Keratinocyte (primary cell): Measurements from ENCODE around the gene CEL.

Experiments
- CTCF ChIP-seq, 3 experiments: IDR thresholded peaks in 1 of 3; conservative IDR thresholded peaks in 1 of 3; optimal IDR thresholded peaks in 1 of 3; 2 replicates in 2 of 3; 3 replicates in 1 of 3; pipeline versions ENCODE3 to v1.5.1; 2011; ENCODE audit warnings: low read length in 3 of 3, mild to moderate bottlenecking in 3 of 3, moderate library complexity in 2 of 3, control low read depth in 1 of 3, inconsistent platforms in 1 of 3; ENCODE audit not compliant: insufficient read depth in 2 of 3; ENCODE audit errors: extremely low read depth in 1 of 3
- EZH2 ChIP-seq: IDR thresholded peaks from one replicate; pipeline ENCODE4 v1.6.1; 2012; ENCODE audit warnings: inconsistent platforms, mild to moderate bottlenecking, low read length, moderate library complexity

- TF ChIP-seq EZH2 (no peak), CTCF (optimal IDR thresholded peaks at IDR 0.05 in 1 of 3, IDR thresholded peaks at IDR 0.05 in 1 of 3, conservative IDR thresholded peaks at IDR 0.05 in 1 of 3; ENCODE audit: extremely low read depth in 1 of 3, insufficient read depth in 2 of 3, low read length in 3 of 3) (no peak)
Observed at GRCh38 chr9:133086894-133087293, 25.1 kb downstream of the CEL start.
